Non-pigmented ciliary epithelial cell (primary cell): Measurements from ENCODE around the gene UBR1.

Source experiments
- DNase-seq: peaks from one replicate; pipeline ENCODE4 v3.0.0-alpha.2; 2010; ENCODE audit warnings: low read depth

Gene UBR1

GRCh38 chr15:43107751-43108150, 1.9 kb upstream of the UBR1 start:
- DNase-seq, result no peak

DNA sequence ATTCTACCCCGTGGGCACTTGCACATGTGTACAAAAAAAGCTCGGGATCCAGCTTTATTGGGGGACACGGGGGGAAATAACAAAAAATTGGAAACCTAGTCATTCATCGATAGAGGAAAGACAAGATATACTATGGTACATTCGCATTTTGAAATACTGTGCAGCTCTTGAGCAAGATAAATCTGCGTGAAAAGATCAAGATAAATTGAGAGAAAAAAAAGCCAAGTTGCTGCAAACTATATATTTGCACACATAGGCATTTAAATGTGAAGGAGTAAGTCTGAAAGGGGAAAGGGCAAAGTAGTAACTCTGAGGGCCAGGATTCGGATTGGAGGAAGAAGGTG, 620 bp upstream of the UBR1 start:
- no peak for DNase-seq

DNA sequence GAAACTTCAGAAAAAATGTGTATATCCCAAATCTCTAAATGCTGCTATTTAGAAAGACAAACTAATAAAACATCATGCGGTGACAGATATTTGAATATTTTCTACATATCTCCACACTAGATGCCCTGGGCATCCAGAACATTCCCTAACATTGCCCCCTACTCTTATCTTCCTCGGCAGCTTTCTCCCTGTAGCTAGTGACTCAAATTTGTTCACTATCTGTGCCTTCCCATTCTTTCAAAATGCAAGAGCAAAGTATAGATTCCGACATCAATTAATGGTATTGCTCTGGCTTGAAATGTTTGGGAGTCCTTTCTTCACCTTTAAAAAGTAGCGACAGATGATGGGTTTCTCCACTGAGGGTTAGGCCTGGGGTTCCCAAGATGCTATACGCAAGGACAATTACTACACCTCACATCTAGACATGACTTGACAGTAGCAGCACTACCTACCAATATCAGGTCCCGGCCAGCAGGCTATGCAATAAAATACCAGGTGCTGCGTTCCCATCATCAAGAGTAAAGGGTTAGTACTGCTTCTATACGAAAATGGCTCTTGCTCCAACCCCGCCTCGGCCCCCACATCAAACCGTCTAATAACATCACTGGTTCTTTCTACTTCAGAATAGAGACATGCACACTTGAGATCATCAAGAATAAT, 631 bp downstream of the UBR1 start:
- no peak for DNase-seq

GRCh38 chr15:43104426-43104825, 1.4 kb downstream of the UBR1 start:
- no peak for DNase-seq

DNA sequence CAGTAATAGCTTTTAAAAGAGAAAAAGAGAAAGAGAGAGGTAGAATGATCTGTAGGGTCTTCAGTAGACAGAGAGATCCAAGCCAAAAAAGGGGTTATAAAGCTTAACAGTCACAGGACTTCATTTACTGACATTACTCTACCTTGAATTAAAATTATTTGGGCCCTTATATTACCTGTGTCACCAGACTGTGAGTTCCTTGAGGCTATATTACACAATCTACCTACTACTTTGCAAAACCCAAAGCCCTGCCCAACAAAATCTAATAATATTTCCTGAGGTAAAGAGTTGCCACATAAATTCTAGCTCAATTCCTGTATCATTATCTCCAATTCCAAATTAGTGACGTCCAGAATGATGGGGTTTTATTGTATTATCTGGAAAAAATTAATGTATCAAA, 1.9 kb downstream of the UBR1 start:
- DNase-seq, result no peak

DNA sequence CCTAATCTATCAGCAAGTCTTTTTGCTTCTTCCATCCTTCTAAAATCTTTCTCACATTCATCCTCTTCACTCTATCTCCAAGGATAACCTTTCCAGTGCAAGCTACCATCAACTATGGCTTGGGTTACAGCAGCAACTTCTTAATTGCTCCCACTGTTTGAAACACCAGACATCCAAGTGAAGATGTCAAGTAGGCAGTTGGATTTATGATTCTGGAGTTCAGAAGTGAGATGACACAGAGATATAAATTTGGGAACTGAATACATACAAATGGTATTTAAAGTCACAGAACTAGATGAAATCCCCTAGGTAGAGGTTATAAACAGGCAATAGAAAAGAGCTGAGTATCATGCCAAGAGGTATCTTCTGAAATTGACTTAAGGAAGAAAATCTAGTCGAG, 3.7 kb downstream of the UBR1 start:
- DNase-seq, result no peak

DNA sequence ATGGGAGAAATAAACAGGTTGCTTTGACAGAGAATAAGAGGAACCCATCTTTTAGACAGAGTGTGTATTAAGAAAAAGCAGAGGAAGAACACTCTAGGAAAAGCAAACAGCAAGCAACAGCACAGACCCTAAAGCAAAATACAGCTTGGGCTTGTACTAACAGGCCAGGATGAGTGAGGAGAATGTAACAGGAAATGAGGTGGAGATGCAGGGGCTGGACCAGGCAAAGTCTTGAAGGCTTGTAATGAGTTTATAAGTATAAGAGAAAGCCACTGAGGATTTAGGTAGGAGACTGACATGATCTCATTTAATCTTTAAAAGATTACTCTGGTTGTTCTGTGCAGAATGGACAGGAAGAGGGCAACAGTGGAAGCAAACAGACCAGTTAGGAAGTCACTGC, 4.9 kb downstream of the UBR1 start:
- no peak for DNase-seq

DNA sequence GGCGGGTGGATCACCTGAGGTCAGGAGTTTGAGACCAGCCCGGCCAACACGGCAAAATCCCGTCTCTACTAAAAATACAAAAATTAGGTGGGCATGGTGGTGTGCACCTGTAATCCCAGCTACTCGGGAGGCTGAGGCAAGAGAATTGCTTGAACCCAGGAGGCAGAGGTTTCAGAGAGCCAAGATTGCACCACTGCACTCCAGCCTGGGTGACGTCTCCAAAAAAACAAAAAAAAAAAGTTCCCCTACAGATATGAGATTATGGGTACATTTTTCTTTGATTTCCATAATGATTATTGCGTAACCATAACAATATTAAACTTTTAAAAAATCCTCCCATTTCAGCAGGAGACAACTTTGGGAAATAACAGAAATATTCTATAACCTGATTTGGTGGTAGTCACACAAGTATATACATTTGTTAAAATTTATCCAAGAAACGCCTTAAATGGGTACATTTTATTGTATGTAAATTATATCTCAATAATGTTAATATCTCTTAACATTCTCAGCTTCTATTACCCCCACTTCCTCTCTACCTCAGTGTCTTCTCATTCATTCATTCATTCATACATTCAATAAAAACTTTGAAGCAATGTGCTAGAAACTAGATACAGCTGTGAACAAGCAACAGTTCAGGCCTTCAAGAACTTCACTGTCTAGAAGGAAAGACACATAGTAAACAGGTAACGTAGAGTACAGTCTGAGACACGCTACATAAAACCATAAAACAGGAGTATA, 6.6 kb downstream of the UBR1 start:
- no peak for DNase-seq

GRCh38 chr15:43096411-43096810, 9.4 kb downstream of the UBR1 start:
- DNase-seq, result no peak

DNA sequence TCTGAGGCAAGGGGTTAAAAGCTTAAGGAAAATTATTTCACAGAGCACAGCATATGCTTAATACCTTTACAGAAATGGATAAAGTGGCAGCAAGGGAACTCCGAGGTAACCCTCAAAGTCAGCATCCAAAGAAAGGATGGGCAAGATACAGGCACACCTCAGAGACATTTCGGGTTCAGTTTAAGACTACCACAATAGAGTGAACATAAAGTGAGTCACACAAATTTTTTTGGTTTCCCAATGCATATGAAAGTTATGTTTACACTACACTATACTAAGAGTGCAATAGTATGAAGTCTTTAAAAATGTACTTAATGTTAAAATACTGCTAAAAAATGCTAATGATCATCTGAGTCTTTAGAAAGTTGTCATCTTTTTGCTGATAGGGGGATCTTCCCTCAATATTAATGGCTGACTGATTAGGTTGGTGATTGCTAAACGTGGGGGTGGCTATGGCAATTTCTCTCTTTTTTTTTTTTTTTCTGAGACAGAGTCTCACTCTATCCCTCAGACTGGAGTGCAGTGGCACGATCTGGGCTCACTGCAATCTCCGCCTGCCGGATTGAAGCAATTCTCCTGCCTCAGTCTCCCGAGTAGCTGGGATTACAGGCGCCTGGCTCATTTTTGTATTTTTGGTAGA, 10.0 kb downstream of the UBR1 start:
- no peak for DNase-seq

DNA sequence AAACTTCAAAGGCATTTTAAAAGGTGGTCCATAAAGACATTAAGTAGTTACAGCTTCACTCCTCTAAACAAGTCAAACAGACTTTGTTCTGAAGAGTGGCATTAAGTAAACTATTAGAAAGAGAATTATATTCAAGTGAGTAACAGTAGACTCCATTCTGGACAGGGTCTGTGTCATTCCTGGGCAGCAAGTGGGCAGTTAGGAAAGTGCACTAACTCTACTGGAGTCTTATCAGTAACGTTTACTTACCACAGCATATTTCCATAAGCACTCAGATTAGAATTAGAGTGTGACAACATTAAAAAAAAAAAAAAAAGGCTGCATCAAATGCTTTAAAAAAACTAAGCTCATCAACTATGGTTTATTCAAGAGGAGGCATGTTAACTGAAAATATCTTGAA, 10.6 kb downstream of the UBR1 start:
- DNase-seq, result no peak

DNA sequence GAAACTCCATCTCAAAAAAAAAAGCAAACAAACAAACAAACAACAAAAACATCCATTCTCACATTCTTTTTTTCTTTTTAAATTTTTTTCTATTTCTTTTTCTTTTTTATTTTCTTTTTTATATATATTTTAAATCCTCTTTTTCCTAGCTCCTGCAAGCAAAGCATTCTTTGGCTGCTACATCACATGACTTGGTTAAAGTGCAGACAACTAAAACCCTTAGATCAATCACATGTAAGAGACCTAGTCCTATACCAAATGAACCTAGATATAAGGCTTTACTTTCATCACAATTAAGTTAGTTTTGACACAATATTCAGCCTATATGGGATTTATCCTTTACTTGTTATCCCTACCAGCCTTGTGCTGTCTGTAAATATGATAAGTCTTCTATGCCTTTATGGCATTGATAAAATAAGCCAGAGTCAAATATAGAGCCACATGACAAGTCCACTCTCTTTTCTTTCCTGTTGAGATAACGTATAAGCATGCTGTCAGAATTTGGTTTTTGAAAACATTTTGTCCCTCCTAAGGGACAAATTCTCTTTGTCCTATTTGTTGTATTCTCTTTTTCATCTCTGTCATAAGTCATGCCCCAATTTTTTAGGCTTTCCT, 11.3 kb downstream of the UBR1 start:
- DNase-seq, result no peak

DNA sequence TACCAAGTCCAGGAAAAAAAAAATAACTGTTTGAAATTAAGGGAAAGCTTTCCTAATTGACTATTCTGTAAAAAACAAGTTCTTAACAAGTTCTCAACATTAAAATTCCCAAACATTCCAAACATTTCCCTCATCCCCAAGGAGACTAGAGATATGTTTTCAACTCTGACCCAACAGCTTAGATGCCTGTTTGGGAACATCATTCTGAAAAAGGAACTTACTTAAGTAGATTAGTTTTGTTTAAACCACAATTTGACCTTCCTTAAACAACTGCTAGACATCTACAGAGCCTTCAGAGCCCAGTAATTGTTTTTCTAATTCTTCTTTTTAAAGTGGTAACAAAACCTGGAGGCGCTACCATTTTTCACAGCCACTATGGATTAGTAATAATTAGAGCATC, 12.8 kb downstream of the UBR1 start:
- DNase-seq, result no peak

- no peak for DNase-seq
Measured at GRCh38 chr15:43091859-43092258, 14.0 kb downstream of the UBR1 start.

DNA sequence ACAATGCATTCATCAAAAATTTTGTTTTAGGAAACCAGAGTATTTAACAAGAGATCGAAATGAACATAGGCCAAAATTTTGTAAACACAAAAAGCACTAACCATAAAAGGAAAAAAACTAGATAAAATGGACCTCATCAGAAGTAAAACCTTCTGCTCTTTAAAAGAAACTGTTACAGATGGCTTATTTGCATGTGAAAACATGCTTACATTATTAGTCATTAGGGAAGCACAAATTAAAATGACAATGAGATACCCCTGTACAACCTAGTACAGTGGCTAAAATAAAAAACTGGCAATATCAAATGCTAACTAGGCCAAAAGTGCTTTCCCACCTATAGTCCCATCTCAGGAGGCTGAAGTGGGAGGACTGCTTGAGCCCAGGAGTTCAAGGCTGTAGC, 19.3 kb downstream of the UBR1 start:
- no peak for DNase-seq

DNA sequence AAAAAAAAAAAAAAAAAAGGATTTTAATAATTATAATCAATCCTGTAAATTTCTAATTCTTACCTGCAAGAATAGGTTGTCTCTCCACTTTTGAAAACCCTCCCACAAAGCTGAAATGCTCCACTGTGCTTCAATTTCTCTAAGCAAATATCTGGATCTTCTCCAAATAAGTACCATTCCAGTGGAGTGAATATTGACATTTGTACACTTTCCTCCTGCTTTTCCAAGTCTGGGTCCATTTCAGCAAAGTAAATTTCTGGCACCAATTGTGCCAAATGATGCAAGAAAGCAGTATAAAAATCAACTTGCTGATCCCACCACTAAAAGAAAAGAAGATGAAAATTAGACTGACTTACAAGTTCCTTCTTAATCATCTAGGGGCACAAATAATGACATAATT, 19.9 kb downstream of the UBR1 start:
- no peak for DNase-seq

- DNase-seq, result no peak
Measured at GRCh38 chr15:43082509-43082908, 23.3 kb downstream of the UBR1 start.

DNA sequence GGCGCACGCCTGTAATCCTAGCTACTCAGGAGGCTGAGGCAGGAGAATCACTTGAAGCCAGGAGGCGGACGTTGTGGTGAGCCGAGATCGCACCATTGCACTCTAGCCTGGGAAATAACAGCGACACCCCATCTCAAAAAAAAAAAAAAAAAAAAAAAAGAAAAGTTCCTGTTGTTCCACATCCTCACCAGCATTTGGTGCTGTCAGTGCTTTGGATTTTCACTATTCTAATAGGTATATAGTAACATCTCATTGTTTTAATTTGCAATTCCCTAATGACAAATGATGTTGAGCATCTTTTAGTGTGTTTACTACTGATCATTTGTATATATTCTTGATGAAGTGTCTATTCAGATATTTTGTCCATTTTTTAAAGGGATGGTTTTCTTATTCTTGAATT, 24.6 kb downstream of the UBR1 start:
- no peak for DNase-seq

- DNase-seq, result no peak
Measured at GRCh38 chr15:43071451-43071850, 34.4 kb downstream of the UBR1 start.

- no peak for DNase-seq
Measured at GRCh38 chr15:43070893-43071292, 34.9 kb downstream of the UBR1 start.

- no peak for DNase-seq
Measured at GRCh38 chr15:43070249-43070648, 35.6 kb downstream of the UBR1 start.

DNA sequence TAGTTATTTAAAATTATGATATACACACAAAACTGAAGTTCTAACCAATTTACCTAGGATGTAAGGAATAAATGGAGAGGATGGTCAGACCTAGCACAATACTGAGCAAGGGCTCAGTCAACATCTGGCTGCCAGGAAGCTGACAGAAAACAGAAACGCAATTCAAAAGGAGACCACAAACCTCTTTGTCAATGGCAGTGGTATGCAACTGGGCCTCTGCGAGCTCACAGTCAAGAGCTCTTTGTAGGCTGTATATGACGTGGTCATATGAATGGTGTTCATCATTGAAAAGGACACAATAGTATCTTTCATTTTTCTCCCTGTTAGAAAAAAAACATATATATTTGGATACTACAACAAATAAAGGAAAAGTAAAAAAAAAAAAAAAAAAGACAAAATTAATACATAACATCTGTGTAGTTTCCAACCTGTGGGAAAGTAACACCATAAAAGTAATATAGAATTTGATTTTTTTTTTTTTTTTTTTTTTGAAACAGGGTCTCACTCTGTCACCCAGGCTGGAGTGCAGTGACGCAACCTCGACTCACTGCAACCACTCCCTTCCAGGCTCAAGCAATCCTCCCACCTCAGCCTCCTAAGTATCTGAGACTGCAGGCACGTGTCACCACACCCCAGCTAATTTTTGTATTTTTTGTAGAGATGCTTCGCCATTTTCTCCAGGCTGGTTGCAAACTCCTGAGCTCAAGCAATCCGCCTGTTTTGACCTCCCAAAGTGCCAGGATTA, 37.9 kb downstream of the UBR1 start:
- DNase-seq, result no peak

GRCh38 chr15:43056696-43057095, 49.1 kb downstream of the UBR1 start:
- no peak for DNase-seq
